Measurements from ENCODE around the gene CTDP1. TPM values are rescaled to one million over a fixed set of nuclear protein-coding genes. Genes with fewer than 3 reads are reported as not detected.

Gene CTDP1
- total RNA-seq, 1 experiment from 2014 or later, result 22.5 TPM

DNA sequence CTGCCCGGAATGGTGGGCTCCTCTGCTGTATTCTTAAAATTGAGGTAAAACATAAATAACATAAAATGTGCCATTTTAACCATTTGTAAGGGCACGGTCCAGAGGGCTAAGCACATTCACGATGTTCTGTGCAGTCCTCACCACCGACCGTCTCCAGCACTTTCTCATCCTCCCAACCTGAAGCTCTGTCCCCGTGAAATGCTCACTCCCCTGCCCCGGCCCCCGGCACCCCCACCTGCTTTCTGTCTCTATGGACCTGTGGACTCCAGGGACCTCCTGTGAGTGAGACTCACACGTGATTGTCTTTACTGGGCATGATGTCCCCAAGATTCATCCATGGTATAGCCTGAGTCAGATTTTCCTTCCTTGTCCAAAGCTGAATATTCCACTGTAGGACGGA is 38.7 kb upstream of the CTDP1 start:
- no peak overlapping the region for H3K4me3 ChIP-seq (ENCODE audit: low read depth, low read length, poor library complexity, severe bottlenecking)
- H3K4me1 ChIP-seq (ENCODE audit: insufficient read depth, low read length, poor library complexity, severe bottlenecking), result peaks cover 15% of the 10 kb centered on the region
- H3K36me3 ChIP-seq (ENCODE audit: insufficient read depth, low read length, poor library complexity, severe bottlenecking), result no peaks in the 10 kb centered on the region
- ChIA-PET POLR2A (ENCODE audit: low non-redundant PET) (no interaction called here), CTCF (no interaction called here)
- intact Hi-C loops (cut with micrococcal nuclease; ENCODE audit: unreplicated experiment), result loop anchor here (5.0 kb wide), 1 partner anchor 114 kb away; no protein-coding TSS in a partner anchor
- no peaks in the 10 kb centered on the region for H3K9me3 ChIP-seq (ENCODE audit: low read depth, low read length, poor library complexity, severe bottlenecking)
- H3K27me3 ChIP-seq (replicated peaks; ENCODE audit: insufficient read depth, low read depth, low read length, poor library complexity), result no peaks in the 10 kb centered on the region
- DNase-seq (ENCODE audit: low spot score), result no peak
- no peak overlapping the region for H3K27ac ChIP-seq (ENCODE audit: low read depth, low read length, poor library complexity, severe bottlenecking)
- TF ChIP-seq, protein P1, sequence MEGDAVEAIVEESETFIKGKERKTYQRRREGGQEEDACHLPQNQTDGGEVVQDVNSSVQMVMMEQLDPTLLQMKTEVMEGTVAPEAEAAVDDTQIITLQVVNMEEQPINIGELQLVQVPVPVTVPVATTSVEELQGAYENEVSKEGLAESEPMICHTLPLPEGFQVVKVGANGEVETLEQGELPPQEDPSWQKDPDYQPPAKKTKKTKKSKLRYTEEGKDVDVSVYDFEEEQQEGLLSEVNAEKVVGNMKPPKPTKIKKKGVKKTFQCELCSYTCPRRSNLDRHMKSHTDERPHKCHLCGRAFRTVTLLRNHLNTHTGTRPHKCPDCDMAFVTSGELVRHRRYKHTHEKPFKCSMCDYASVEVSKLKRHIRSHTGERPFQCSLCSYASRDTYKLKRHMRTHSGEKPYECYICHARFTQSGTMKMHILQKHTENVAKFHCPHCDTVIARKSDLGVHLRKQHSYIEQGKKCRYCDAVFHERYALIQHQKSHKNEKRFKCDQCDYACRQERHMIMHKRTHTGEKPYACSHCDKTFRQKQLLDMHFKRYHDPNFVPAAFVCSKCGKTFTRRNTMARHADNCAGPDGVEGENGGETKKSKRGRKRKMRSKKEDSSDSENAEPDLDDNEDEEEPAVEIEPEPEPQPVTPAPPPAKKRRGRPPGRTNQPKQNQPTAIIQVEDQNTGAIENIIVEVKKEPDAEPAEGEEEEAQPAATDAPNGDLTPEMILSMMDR (conservative IDR thresholded peaks at IDR 0.05; ENCODE audit: low read depth, low read length), result no peak
- no peak for TF ChIP-seq EZH2 (IDR thresholded peaks at IDR 0.05; ENCODE audit: borderline replicate concordance, low read depth, low read length, poor library complexity, severe bottlenecking)
- BruUV-seq (replicated peaks), result no TSS peak

DNA sequence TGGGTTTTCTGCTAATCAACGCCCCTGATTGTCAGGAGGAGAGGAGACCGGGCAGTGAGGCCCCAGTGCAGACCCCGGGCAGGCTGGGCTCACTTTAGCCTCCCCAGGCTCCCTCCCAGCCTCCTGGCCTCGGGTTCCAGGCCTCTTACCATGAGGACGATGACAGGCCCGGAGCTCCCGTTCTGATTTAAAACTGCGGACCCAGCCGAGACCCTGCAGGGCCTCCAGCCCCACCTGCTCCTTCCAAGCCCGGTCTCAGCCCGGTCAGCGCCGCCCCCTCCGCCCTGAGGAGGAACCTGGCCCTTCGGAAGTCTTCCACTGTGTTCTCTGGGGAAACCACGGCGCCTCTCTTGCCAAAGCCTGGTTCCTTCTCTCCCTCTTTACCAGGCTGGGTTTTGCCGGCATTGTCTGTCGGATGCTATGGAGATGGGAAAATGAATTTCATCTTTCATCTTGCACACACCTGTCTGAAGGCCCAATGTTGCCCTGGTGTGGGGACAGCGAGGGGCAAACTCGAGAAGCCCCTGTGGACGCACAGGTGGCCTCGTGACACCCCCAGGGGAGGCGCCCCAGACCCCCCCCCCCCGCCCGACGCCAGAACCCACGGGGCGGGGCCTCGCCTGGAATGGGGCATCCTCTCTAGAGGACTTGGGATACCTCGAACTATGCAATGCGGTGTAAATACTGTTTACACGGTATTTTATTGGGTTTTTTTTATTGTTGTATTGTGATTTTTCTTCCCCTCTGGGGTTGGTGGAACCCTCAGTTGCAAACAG is 37.7 kb upstream of the CTDP1 start:
- Histone ChIP-seq H3K27me3 (replicated peaks; ENCODE audit: insufficient read depth, low read depth, low read length, poor library complexity) (no peaks in the 10 kb centered on the region), H3K9me3 (ENCODE audit: low read depth, low read length, poor library complexity, severe bottlenecking) (no peaks in the 10 kb centered on the region), H3K27ac (ENCODE audit: low read depth, low read length, poor library complexity, severe bottlenecking) (no peak overlapping the region), H3K4me1 (ENCODE audit: insufficient read depth, low read length, poor library complexity, severe bottlenecking) (peaks cover 15% of the 10 kb centered on the region), H3K4me3 (ENCODE audit: low read depth, low read length, poor library complexity, severe bottlenecking) (no peak overlapping the region), H3K36me3 (ENCODE audit: insufficient read depth, low read length, poor library complexity, severe bottlenecking) (no peaks in the 10 kb centered on the region)
- TF ChIP-seq EZH2 (IDR thresholded peaks at IDR 0.05; ENCODE audit: borderline replicate concordance, low read depth, low read length, poor library complexity, severe bottlenecking), result no peak
- TF ChIP-seq, protein P1 (conservative IDR thresholded peaks at IDR 0.05; ENCODE audit: low read depth, low read length), result no peak
- DNase-seq (ENCODE audit: low spot score), result no peak
- intact Hi-C loops (cut with micrococcal nuclease; ENCODE audit: unreplicated experiment), result loop anchor here (5.0 kb wide), 1 partner anchor 115 kb away; no protein-coding TSS in a partner anchor
- ChIA-PET CTCF (no interaction called here), POLR2A (ENCODE audit: low non-redundant PET) (interaction anchor here (0.5 kb wide), 1 partner anchor 20 kb away, joined by 4 read pairs; no protein-coding TSS in a partner anchor)
- BruUV-seq (replicated peaks), result no TSS peak

GRCh38 chr18:79642626-79643025 is 37.0 kb upstream of the CTDP1 start:
- no peak for TF ChIP-seq EZH2 (IDR thresholded peaks at IDR 0.05; ENCODE audit: borderline replicate concordance, low read depth, low read length, poor library complexity, severe bottlenecking)
- TF ChIP-seq, protein P1 (conservative IDR thresholded peaks at IDR 0.05; ENCODE audit: low read depth, low read length), result no peak
- ChIA-PET POLR2A (ENCODE audit: low non-redundant PET) (no interaction called here), CTCF (interaction anchor here (1.3 kb wide), 1 partner anchor 262 kb away, joined by 7 read pairs; no protein-coding TSS in a partner anchor)
- intact Hi-C loops (cut with micrococcal nuclease; ENCODE audit: unreplicated experiment), result loop anchor here (5.0 kb wide), 1 partner anchor 115 kb away; no protein-coding TSS in a partner anchor
- Histone ChIP-seq H3K4me1 (ENCODE audit: insufficient read depth, low read length, poor library complexity, severe bottlenecking) (peaks cover 15% of the 10 kb centered on the region), H3K36me3 (ENCODE audit: insufficient read depth, low read length, poor library complexity, severe bottlenecking) (no peaks in the 10 kb centered on the region), H3K9me3 (ENCODE audit: low read depth, low read length, poor library complexity, severe bottlenecking) (no peaks in the 10 kb centered on the region), H3K27ac (ENCODE audit: low read depth, low read length, poor library complexity, severe bottlenecking) (no peak overlapping the region), H3K4me3 (ENCODE audit: low read depth, low read length, poor library complexity, severe bottlenecking) (no peak overlapping the region), H3K27me3 (replicated peaks; ENCODE audit: insufficient read depth, low read depth, low read length, poor library complexity) (no peaks in the 10 kb centered on the region)
- DNase-seq (ENCODE audit: low spot score), result peak; percentile 11
- no TSS peak for BruUV-seq (replicated peaks)

All from A673 (cell line).